Ovary (tissue), 9 donors: ENCODE measurements around the gene RNF212. TPM values are rescaled to one million over a fixed set of nuclear protein-coding genes. Genes with fewer than 3 reads are reported as not detected.

Source experiments
- DNase-seq, 5 donors: peaks; one replicate each; pipeline ENCODE4 v3.0.0-alpha.2; 2019 to 2020
- H3K27ac ChIP-seq, 2 donors: fragments of 200-600 bp; one replicate each; pipeline versions ENCODE4 v1.5.1 to v1.8.0; 2019 to 2022
- H3K27me3 ChIP-seq: fragments of 200-600 bp; one replicate; pipeline ENCODE4 v1.8.0; 2022
- H3K36me3 ChIP-seq: fragments of 200-600 bp; sonication (generic); one replicate; pipeline ENCODE4 v1.5.1; 2019
- H3K4me1 ChIP-seq: one replicate; pipeline ENCODE4 v1.8.1; 2013; ENCODE audit warnings: mild to moderate bottlenecking, moderate library complexity; ENCODE audit not compliant: insufficient read depth
- H3K4me3 ChIP-seq: fragments of 200-600 bp; sonication (generic); one replicate; pipeline ENCODE4 v1.5.1; 2017
- H3K9me3 ChIP-seq, 2 donors: fragments of 200-600 bp in 1 of 2; sonication (generic) in 1 of 2; one replicate each; pipeline versions ENCODE4 v1.5.1 to v1.8.1; 2013 to 2019; ENCODE audit warnings: mild to moderate bottlenecking in 1 of 2, moderate library complexity in 1 of 2
- CTCF ChIP-seq, 3 donors: fragments of 450-650 bp in 2 of 3; fragments of 200-600 bp in 1 of 3; IDR thresholded peaks; one replicate each; pipeline versions ENCODE4 v1.5.1 to v1.8.0; 2016 to 2022; ENCODE audit warnings: antibody characterized with exemption in 3 of 3, mild to moderate bottlenecking in 1 of 3
- EP300 ChIP-seq: sonication (generic); formaldehyde crosslinking; IDR thresholded peaks from one replicate; pipeline ENCODE4 v1.6.1; 2017; ENCODE audit warnings: antibody characterized with exemption
- POLR2A ChIP-seq: fragments of 450-650 bp; IDR thresholded peaks from one replicate; pipeline ENCODE4 v1.6.1; 2017; ENCODE audit warnings: antibody characterized with exemption, mild to moderate bottlenecking, moderate library complexity
- WGBS, 3 donors: extraction: QIAGEN DNeasy Blood & Tissue Kit in 1 of 3; methylation state at CpG; one replicate each; pipeline versions ENCODE4 v1.1.5 to v1.1.7; 2013 to 2017; 5-methylcytosine and 5-hydroxymethylcytosine counted together
- intact Hi-C, 4 donors: fragments of 100-400 bp; cut with DNase I; formaldehyde crosslinking; loops; one replicate each; pipeline versions ENCODE4 v1.11.0 to v1.15.1; 2022 to 2023
- polyA plus RNA-seq, 2 donors: library from polyadenylated mRNA; stranded (reverse); fragments of 200-250 nt in 1 of 2; fragments of 350-450 nt in 1 of 2; fragmentation: Illumina TruSeq in 1 of 2; extraction: RNeasy Lipid Tissue Mini Kit (QIAGEN cat#74804) in 1 of 2; gene quantifications; one replicate each; pipeline ENCODE4 v1.2.3, GENCODE V29; 2013 to 2014
- total RNA-seq, 7 donors: library from RNA; depleted of rRNA in 2 of 7; stranded (reverse); fragments of >200 nt in 2 of 7; fragmentation: NEBNext Ultra II Directional in 3 of 7; extraction: Animal tissue kit (Norgen Biotek cat#: 25700) in 3 of 7; gene quantifications; one replicate each; pipeline versions ENCODE4 v1.1.0 to v1.2.4, GENCODE V29; 2016 to 2023
- donor health status: DM: no; HTN: no; CAD: no; lungs with moderate emphysema.
- donor health status: DM: no; HTN: no; CAD: no.
- donor health status: Bipolar disorder and iron deficiency.
- donor health status: DM: yes; HTN: yes; CAD: no.
- donor health status: DM: no; HTN: no; CAD: no.
- donor health status: DM: yes; HTN: yes; CAD: no.

The RNF212 gene
- total and polyA plus RNA-seq, 9 donors: 6.2 to 31.0 (median 14.1) TPM

GRCh38 chr4:1061760-1062159 is 51.6 kb downstream of the RNF212 start:
- 38 to 69% (median 44%) methylated on average over 6 of the region's 6 CpGs for WGBS, 3 donors
- H3K27me3 ChIP-seq: no peaks in the 10 kb centered on the region
- no peak for TF ChIP-seq EP300
- no peak for TF ChIP-seq CTCF (IDR thresholded peaks at IDR 0.05)
- TF ChIP-seq POLR2A: no peak

GRCh38 chr4:1061056-1061700 is 52.2 kb downstream of the RNF212 start:
- WGBS, 3 donors: 76 to 89% (median 82%) methylated on average over 14 of the region's 14 CpGs
- H3K27ac ChIP-seq: no peak overlapping the region
- peak in 2 of 5 donors; percentile 9 to 24 for DNase-seq
- no peaks in the 10 kb centered on the region for H3K36me3 ChIP-seq
- H3K4me3 ChIP-seq: no peak overlapping the region
- TF ChIP-seq POLR2A (no peak), EP300 (no peak), CTCF (IDR thresholded peaks at IDR 0.05) (no peak)
- no peaks in the 10 kb centered on the region for H3K9me3 ChIP-seq
- peaks cover 3% of the 10 kb centered on the region for H3K4me1 ChIP-seq
- peaks cover 2% of the 10 kb centered on the region for H3K27me3 ChIP-seq
- intact Hi-C loops: no loop called here

More at GRCh38 chr4:1061760-1062159, 51.6 kb downstream of the RNF212 start:
- Histone ChIP-seq H3K9me3 (no peaks in the 10 kb centered on the region), H3K36me3 (no peaks in the 10 kb centered on the region), H3K4me1 (peaks cover 3% of the 10 kb centered on the region), H3K4me3 (no peak overlapping the region), H3K27ac (no peak overlapping the region)
- intact Hi-C loops: no loop called here
- peak in 1 of 5 donors; percentile 5 for DNase-seq

- peaks cover 2% of the 10 kb centered on the region for H3K27me3 ChIP-seq
Measured at GRCh38 chr4:1060621-1061020, 52.7 kb downstream of the RNF212 start.

DNA sequence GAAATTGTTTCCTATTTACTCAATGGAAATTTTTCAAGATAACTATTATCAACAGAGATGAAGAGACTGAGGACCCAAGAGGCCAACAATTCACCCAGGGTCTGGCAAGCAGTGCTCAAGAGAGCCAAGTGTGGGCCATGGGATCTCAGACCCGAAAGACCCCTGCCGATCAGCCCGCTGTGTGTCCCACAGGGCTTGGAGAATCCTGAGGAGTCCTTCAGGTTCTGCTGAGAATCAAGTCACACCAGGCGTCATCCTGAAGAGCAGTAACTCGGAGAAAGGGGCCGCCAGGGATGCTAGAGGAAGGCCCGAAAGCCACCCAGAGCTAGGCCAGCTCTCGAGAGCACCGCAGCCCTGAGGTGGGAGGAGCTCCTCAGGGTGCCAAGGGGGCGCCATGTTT is 53.2 kb downstream of the RNF212 start:
- no peak for TF ChIP-seq EP300
- no peak for TF ChIP-seq CTCF (IDR thresholded peaks at IDR 0.05)
- no peak for TF ChIP-seq POLR2A
- no peak overlapping the region for H3K27ac ChIP-seq
- peaks cover 5% of the 10 kb centered on the region for H3K4me1 ChIP-seq
- peak in 1 of 5 donors; percentile 7 for DNase-seq
- 57 to 91% (median 57%) methylated on average over 10 of the region's 10 CpGs for WGBS, 3 donors
- no peaks in the 10 kb centered on the region for H3K9me3 ChIP-seq
- H3K27me3 ChIP-seq: peaks cover 2% of the 10 kb centered on the region
- no peak overlapping the region for H3K4me3 ChIP-seq
- H3K36me3 ChIP-seq: no peaks in the 10 kb centered on the region
- intact Hi-C loops: no loop called here

More at GRCh38 chr4:1060621-1061020, 52.7 kb downstream of the RNF212 start:
- Histone ChIP-seq H3K9me3 (no peaks in the 10 kb centered on the region), H3K27ac (no peak overlapping the region), H3K36me3 (no peaks in the 10 kb centered on the region), H3K4me3 (no peak overlapping the region), H3K4me1 (peaks cover 3% of the 10 kb centered on the region)
- intact Hi-C loops: no loop called here
- peak in 1 of 5 donors; percentile 11 for DNase-seq
- 87 to 95% (median 95%) methylated on average over 9 of the region's 9 CpGs for WGBS, 3 donors
- no peak for TF ChIP-seq EP300
- TF ChIP-seq POLR2A: no peak
- no peak for TF ChIP-seq CTCF (IDR thresholded peaks at IDR 0.05)
